Measurements from ENCODE around the gene ASTN2. TPM values are rescaled to one million over a fixed set of nuclear protein-coding genes. Genes with fewer than 3 reads are reported as not detected.
A peak's percentile ranks its signal among the peaks of the same experiment; 100 is the strongest.

Gene ASTN2
- polyA plus RNA-seq, 2 of the 4 experiments (the other 2 are of a cell fraction), result 5.8 to 11.6 TPM

- 0 out of 6 replicates have a peak overlapping the region, but pooled peaks of 1 of the 2 experiments have one; percentile 5 for H3K27ac ChIP-seq
- H3K4me3 ChIP-seq, result no peak overlapping the region
- no peak overlapping the region for H3K4me2 ChIP-seq
- ChIA-PET POLR2A (no interaction called here), CTCF (no interaction called here)
- DNase-seq (ENCODE audit: low read depth in 1 of 2, low spot score in 1 of 2) (no peak), FAIRE-seq (no peak), ATAC-seq (no peak)
- no peaks in the 10 kb centered on the region for H3K4me1 ChIP-seq
- peaks cover 28% of the 10 kb centered on the region for H3K9me3 ChIP-seq
- no peak for TF ChIP-seq CHD4 (IDR thresholded peaks at IDR 0.05; ENCODE audit: borderline replicate concordance)
- TF ChIP-seq RNF2 (IDR thresholded peaks at IDR 0.05; ENCODE audit: borderline replicate concordance, low read depth), result no peak
- TF ChIP-seq CBX8 (IDR thresholded peaks at IDR 0.05), result no peak
- TF ChIP-seq KDM5A (IDR thresholded peaks at IDR 0.05), result no peak
- no peak for TF ChIP-seq RAD21 (conservative IDR thresholded peaks at IDR 0.05 in 1 of 2, IDR thresholded peaks at IDR 0.05 in 1 of 2)
- TF ChIP-seq HOXB13 (CRISPR knock-in tag; IDR thresholded peaks at IDR 0.05; ENCODE audit: low read depth), result no peak
- TF ChIP-seq HEYL (CRISPR knock-in tag; IDR thresholded peaks at IDR 0.05), result no peak
- no peak for TF ChIP-seq EHF (CRISPR knock-in tag; IDR thresholded peaks at IDR 0.05)
- no peak for TF ChIP-seq RARB (CRISPR knock-in tag; IDR thresholded peaks at IDR 0.05)
- TF ChIP-seq TP53 (CRISPR knock-in tag; IDR thresholded peaks at IDR 0.05), result no peak
- TF ChIP-seq PHF8 (IDR thresholded peaks at IDR 0.05; ENCODE audit: borderline replicate concordance, low read depth), result no peak
- no peak for TF ChIP-seq HOXA7 (CRISPR knock-in tag; IDR thresholded peaks at IDR 0.05)
- TF ChIP-seq POLR2AphosphoS2 (conservative IDR thresholded peaks at IDR 0.05; ENCODE audit: low read length), result no peak
- TF ChIP-seq MAZ (IDR thresholded peaks at IDR 0.05; ENCODE audit: borderline replicate concordance, low read depth, low read length), result no peak
- TF ChIP-seq USF2 (IDR thresholded peaks at IDR 0.05), result no peak
- no peak for TF ChIP-seq ZC3H11A (IDR thresholded peaks at IDR 0.05)
- no peak for TF ChIP-seq JUN (IDR thresholded peaks at IDR 0.05)
- TF ChIP-seq RFX5 (IDR thresholded peaks at IDR 0.05), result no peak
- TF ChIP-seq HDAC2 (IDR thresholded peaks at IDR 0.05), result no peak
Observed at GRCh38 chr9:116515541-116515940, 899.3 kb downstream of the ASTN2 start.

GRCh38 chr9:116506685-116507084 is 908.2 kb downstream of the ASTN2 start:
- no peak for DNase-seq (ENCODE audit: low read depth in 1 of 2, low spot score in 1 of 2)
- CTCF ChIA-PET, result interaction anchor here (1.1 to 3.8 kb wide), 3 partner anchors 9 to 20 kb away, joined by 3 to 10 read pairs (median 6); no protein-coding TSS in a partner anchor
- no peak for FAIRE-seq
- WGBS (ENCODE audit: missing lambda C conversion rate), result 71% methylated on average over 4 of the region's 4 CpGs
- Histone ChIP-seq H3K9me3 (no peaks in the 10 kb centered on the region), H3K4me2 (no peak overlapping the region), H3K4me3 (no peak overlapping the region), H3K27ac (peak overlapping the region in 1 of 2 experiments; percentile 62; a peak in 2 of 6 replicates), H3K4me1 (peaks cover 37% of the 10 kb centered on the region)
- ATAC-seq, result no peak; a peak in 1 of 6 replicates
- TF ChIP-seq CBX2 (IDR thresholded peaks at IDR 0.05; ENCODE audit: borderline replicate concordance, low read depth) (no peak), REST (IDR thresholded peaks at IDR 0.05) (no peak), ZNF302 (CRISPR knock-in tag; IDR thresholded peaks at IDR 0.05) (no peak), RCOR1 (IDR thresholded peaks at IDR 0.05; ENCODE audit: low read depth, low read length) (no peak), HOXB5 (CRISPR knock-in tag; IDR thresholded peaks at IDR 0.05) (no peak), POLR2AphosphoS2 (conservative IDR thresholded peaks at IDR 0.05; ENCODE audit: low read length) (no peak), PBX3 (IDR thresholded peaks at IDR 0.05) (no peak), CBX8 (IDR thresholded peaks at IDR 0.05) (no peak), KDM5A (IDR thresholded peaks at IDR 0.05) (no peak), ATOH8 (CRISPR knock-in tag; IDR thresholded peaks at IDR 0.05; ENCODE audit: low read depth) (no peak), BCL3 (IDR thresholded peaks at IDR 0.05) (no peak), TP53 (CRISPR knock-in tag; IDR thresholded peaks at IDR 0.05) (no peak), NPAS2 (CRISPR knock-in tag; IDR thresholded peaks at IDR 0.05; ENCODE audit: borderline replicate concordance) (no peak), FOXS1 (CRISPR knock-in tag; IDR thresholded peaks at IDR 0.05) (no peak), GATA3 (IDR thresholded peaks at IDR 0.05; ENCODE audit: borderline replicate concordance) (no peak), CEBPB (IDR thresholded peaks at IDR 0.05) (no peak), ZSCAN20 (CRISPR knock-in tag; IDR thresholded peaks at IDR 0.05) (no peak)
- POLR2A ChIA-PET, result no interaction called here
